ENCODE data around the gene TBC1D22B.
A peak's percentile ranks its signal among the peaks of the same experiment; 100 is the strongest.

The TBC1D22B gene

DNA sequence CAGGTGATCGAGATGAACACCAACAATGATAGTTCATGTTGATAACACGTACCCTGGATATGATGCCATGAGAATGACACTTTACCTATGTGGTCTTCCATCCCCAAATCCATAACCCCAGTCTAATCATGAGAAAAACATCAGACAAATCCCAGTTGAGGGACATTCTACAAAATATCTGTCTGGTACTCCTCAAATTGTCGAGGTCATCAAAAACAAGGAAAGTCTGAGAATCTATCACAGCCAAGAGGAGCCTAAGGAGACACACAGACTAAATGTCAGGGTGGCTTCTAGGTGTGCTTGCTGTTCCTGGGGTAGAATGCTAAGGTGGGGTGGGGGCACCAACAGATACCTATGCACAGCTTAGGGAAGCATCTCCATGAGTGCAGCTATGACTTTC lies 93.5 kb downstream of the TBC1D22B start:
- CTCF ChIA-PET = interaction anchor here (0.8 kb wide), 1 partner anchor 26 kb away, joined by 3 read pairs; no protein-coding TSS in a partner anchor
- POLR2A ChIA-PET = no interaction called here
- DNase-seq (ENCODE audit: low read depth, low spot score) = no peak
- no peak overlapping the region for H3K4me3 ChIP-seq (ENCODE audit: low read depth, low read length)
- TF ChIP-seq, protein P1, sequence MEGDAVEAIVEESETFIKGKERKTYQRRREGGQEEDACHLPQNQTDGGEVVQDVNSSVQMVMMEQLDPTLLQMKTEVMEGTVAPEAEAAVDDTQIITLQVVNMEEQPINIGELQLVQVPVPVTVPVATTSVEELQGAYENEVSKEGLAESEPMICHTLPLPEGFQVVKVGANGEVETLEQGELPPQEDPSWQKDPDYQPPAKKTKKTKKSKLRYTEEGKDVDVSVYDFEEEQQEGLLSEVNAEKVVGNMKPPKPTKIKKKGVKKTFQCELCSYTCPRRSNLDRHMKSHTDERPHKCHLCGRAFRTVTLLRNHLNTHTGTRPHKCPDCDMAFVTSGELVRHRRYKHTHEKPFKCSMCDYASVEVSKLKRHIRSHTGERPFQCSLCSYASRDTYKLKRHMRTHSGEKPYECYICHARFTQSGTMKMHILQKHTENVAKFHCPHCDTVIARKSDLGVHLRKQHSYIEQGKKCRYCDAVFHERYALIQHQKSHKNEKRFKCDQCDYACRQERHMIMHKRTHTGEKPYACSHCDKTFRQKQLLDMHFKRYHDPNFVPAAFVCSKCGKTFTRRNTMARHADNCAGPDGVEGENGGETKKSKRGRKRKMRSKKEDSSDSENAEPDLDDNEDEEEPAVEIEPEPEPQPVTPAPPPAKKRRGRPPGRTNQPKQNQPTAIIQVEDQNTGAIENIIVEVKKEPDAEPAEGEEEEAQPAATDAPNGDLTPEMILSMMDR (IDR thresholded peaks at IDR 0.05; ENCODE audit: insufficient read depth, low read length, missing control alignments) = no peak

DNA sequence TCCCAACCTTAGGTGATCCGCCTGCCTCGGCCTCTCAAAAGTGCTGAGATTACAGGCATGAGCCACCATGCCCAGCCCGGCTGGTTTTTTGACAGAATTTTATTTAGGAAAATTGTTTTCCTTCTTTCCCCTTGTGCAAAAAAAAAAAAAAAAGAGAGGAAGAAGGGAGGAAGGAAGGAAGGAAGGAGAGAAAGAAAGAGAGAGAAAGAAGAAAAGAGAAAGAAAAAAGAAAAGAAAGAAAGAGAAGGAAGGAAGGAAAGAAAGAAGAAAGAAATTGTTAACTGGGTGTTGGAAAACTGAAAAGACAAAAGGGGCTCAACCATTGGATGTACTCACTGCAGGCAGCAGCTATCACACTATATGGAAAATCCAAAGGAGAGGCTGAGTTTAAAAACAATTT lies 94.8 kb downstream of the TBC1D22B start:
- TF ChIP-seq, protein P1 (IDR thresholded peaks at IDR 0.05; ENCODE audit: insufficient read depth, low read length, missing control alignments) = no peak
- ChIA-PET POLR2A (no interaction called here), CTCF (interaction anchor here (3.9 kb wide), 1 partner anchor 27 kb away, joined by 13 read pairs; no protein-coding TSS in a partner anchor)
- no peak overlapping the region for H3K4me3 ChIP-seq (ENCODE audit: low read depth, low read length)
- no peak for DNase-seq (ENCODE audit: low read depth, low spot score)

GRCh38 chr6:37353761-37354525 lies 96.4 kb downstream of the TBC1D22B start, which contains the start of gene RNF8:
RNF8 (plus strand) TSS chr6:37353983; CDS start chr6:37354165, 182 bp downstream.
- peak within 1 kb of the TSS; percentile 94 for H3K4me3 ChIP-seq (ENCODE audit: low read depth, low read length)
- CTCF ChIA-PET = interaction anchor here (1.5 to 3.9 kb wide), 2 partner anchors 28 to 211 kb away, joined by 4 to 13 read pairs; no protein-coding TSS in a partner anchor
- POLR2A ChIA-PET = no interaction called here
- TF ChIP-seq, protein P1 (IDR thresholded peaks at IDR 0.05; ENCODE audit: insufficient read depth, low read length, missing control alignments) = no peak
- no peak for DNase-seq (ENCODE audit: low read depth, low spot score)

DNA sequence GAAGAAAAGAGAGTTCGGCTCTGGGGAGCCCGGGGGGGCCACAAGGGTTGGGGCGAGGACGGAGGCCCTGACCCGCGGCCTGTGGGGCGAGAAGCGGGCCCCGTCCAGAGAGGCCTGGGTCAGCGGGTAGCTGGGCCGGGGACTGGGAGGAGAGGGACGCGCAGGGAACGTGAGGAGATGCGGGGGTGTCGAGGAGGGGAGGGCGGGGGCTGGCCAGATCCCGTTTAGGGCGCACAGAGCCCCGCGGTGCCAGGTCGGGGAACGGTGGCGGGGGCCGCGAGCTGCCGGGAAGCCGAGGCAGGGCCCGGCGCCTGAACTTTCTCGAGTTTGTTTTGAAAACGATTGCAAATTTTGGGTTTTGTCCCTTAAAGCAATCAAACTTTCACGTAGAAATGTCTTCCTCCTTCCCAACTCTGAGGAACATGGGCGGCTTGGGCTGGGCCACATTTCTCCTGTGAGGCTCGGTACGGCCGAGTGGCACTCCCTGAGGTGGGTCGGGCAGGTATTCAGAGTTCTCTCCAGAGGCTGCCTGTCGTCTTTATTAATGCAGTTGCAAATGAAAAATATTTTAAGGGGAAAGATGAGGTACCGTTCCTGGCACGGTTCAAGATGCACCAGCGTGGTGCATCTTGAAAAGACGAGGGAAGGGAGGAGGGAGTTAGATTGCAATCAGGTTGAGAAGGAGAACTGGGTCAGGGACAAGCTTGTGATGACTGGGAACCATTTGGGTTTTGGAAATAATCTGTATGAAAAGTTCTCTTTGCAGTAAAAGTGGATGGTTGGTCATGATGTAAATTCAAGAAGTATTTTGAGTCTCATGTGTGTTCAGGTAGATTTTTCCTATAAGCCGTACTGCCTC lies 97.2 kb downstream of the TBC1D22B start:
- H3K4me3 ChIP-seq (ENCODE audit: low read depth, low read length) = peak overlapping the region; percentile 94
- TF ChIP-seq, protein P1 (IDR thresholded peaks at IDR 0.05; ENCODE audit: insufficient read depth, low read length, missing control alignments) = no peak
- DNase-seq (ENCODE audit: low read depth, low spot score) = no peak
- CTCF ChIA-PET = interaction anchor here (1.5 to 3.9 kb wide), 3 partner anchors 11 to 211 kb away, joined by 4 to 14 read pairs (median 13); no protein-coding TSS in a partner anchor
- POLR2A ChIA-PET = no interaction called here

DNA sequence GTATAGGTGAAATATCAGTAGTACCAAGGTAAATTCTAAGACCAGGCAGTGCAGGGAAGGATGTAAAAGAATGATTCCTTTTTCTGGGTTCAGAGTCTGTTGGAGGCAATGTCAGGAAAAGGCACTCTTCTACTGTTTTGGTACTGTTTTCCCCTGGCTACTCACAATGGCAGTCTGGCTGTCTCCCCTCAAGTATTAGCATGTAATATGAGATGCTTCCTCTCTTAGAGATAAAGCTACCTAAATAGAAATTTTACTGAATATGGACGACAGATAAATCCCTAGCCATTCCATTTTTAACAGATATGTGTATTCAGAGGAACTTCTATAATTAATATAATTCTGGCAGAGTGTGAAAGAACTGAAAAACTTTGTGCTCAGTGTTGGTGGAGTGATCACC lies 99.7 kb downstream of the TBC1D22B start:
- POLR2A ChIA-PET = no interaction called here
- no peak overlapping the region for H3K4me3 ChIP-seq (ENCODE audit: low read depth, low read length)
- TF ChIP-seq, protein P1 (IDR thresholded peaks at IDR 0.05; ENCODE audit: insufficient read depth, low read length, missing control alignments) = no peak
- CTCF ChIA-PET = interaction anchor here (1.3 to 3.0 kb wide), 2 partner anchors 9 to 11 kb away, joined by 3 to 14 read pairs; no protein-coding TSS in a partner anchor
- DNase-seq (ENCODE audit: low read depth, low spot score) = no peak

DNA sequence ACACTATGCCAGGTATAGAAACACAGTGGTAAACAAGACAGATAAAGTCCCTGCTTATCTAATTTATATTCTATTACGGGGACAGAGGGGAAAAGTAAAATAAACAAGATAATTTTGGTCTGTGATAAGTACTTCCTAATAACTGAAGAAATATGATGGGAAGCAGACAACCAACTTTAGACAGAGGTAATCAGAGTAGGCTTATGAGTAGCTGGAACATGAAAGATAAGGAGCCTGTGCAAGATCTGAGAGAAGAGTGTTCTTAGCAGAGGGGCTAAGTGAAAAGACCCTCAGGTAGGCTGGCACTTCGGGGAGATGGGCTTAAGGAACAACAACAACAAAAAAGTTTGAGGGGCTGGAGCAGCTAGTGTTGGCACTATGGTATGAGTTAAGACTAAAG lies 100.3 kb downstream of the TBC1D22B start:
- POLR2A ChIA-PET = no interaction called here
- CTCF ChIA-PET = interaction anchor here (1.2 kb wide), 1 partner anchor 24 kb away, joined by 3 read pairs; no protein-coding TSS in a partner anchor
- no peak for DNase-seq (ENCODE audit: low read depth, low spot score)
- H3K4me3 ChIP-seq (ENCODE audit: low read depth, low read length) = no peak overlapping the region
- TF ChIP-seq, protein P1 (IDR thresholded peaks at IDR 0.05; ENCODE audit: insufficient read depth, low read length, missing control alignments) = no peak
